HG03460 (cell line): Measurements from ENCODE around the gene GADL1.

Experiments used
- ATAC-seq: cut with Tn5 transposase; IDR thresholded peaks from one replicate; pipeline ENCODE4 v1.9.1; 2021; ENCODE audit not compliant: unreplicated experiment

The GADL1 gene

GRCh38 chr3:30819067-30819798, 75.2 kb downstream of the GADL1 start:
- ATAC-seq, result no peak

- no peak for ATAC-seq
These were observed 80.7 kb downstream of the GADL1 start for GRCh38 chr3:30813734-30814133.

DNA sequence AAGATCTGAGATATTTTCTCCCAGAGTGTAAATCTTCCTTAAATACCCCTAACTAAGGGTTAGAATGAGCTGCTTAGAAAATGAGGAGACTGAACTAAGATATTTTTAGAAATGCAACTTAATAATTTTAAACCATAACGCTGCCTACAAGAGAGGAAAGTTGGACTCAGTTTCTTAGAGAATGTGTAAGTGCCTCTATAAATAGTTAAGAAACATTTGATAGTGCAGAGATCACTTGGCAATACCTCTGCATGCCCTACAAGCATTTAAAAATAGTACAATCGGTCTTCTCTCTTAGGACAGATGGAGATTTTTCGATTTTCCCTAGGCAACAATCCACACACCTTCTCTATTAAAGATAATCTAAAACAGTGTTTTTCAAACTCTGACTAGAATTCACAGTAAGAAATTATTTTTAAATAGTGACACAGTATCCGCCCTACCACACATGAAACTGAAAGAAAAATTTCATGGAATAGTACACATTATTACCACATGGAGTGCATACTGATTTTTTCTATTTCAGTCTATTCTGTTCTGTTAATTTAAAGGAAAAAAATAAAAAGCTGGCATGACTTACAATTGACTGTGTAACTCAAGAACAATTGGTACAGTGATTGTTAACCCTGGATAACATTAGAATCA, 83.2 kb downstream of the GADL1 start:
- no peak for ATAC-seq

GRCh38 chr3:30810625-30811024, 83.8 kb downstream of the GADL1 start:
- no peak for ATAC-seq

- ATAC-seq, result no peak
These were observed 88.8 kb downstream of the GADL1 start for GRCh38 chr3:30805695-30806094.

- ATAC-seq, result no peak
These were observed 89.5 kb downstream of the GADL1 start for GRCh38 chr3:30804984-30805383.

DNA sequence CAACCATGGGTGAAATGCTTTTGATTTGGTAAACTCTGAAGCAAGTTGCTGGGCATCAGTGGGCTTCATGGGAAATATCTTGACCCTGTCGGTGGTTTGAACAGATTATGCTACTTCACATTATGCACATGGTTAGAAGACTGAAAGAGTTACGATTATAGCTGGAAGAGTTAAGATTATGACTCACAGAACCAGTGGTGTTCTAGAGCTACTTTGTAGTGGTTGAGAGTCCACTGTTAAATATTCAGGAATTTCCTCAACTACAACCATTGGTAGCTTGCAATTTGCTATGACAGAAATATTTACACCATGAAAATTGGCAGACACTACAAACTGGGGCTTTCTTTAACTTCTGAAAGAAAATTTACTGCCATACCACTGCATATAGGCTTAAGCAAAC, 99.3 kb downstream of the GADL1 start:
- ATAC-seq, result no peak

DNA sequence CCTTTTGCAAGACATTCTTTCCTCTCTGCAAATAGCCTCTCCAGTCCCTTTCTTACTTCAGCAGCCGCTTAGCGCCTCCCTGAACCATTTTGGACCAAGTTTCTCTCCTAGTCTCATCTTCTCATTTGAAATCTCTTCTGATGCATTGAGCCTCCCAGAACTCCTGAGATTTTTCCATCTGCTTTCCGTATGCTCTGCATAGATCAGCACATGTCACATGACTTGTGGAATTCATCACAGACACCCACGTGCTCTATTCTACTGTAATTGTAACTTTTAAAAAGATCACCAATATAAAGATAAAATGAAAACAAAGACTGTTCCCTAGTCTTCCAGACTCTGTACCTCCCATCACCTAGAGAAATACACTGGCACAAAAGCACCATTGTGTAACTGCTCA, 100.7 kb downstream of the GADL1 start:
- ATAC-seq, result no peak

- ATAC-seq, result no peak
These were observed 104.3 kb downstream of the GADL1 start for GRCh38 chr3:30790150-30790549.

GRCh38 chr3:30786365-30786764, 108.1 kb downstream of the GADL1 start:
- no peak for ATAC-seq

- no peak for ATAC-seq
These were observed 114.7 kb downstream of the GADL1 start for GRCh38 chr3:30779686-30780287.

- no peak for ATAC-seq
These were observed 115.5 kb downstream of the GADL1 start for GRCh38 chr3:30778933-30779332.

- no peak for ATAC-seq
These were observed 116.9 kb downstream of the GADL1 start for GRCh38 chr3:30777426-30778113.

DNA sequence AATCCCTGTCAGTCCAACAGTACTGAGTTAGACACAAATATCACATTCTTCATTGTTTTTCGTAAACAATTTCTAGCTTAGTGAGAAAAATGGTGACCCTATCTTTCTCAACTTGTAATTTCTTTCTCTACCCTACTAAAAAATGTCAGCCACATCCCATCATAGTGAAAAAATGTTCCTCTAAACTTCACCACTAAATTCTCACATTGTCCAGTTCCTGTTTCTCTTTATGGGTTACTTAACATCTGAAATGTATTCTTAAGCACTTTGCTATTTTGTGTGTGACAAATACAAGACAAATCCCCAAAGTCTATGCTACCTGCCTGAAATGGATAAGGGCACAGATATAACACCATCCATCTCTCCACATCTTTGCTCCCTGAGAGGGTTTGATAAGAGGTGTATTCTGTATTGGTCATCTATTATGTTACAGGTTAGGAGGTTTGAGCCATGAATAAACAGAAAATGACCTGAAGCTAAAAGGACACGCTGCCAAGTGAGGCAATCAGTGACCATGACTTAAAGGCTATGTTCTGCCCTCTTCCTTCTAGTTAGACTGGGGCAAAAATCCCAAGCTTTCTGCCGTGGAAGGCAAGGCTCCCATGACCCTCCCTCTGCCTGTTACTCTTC, 118.2 kb downstream of the GADL1 start:
- no peak for ATAC-seq

DNA sequence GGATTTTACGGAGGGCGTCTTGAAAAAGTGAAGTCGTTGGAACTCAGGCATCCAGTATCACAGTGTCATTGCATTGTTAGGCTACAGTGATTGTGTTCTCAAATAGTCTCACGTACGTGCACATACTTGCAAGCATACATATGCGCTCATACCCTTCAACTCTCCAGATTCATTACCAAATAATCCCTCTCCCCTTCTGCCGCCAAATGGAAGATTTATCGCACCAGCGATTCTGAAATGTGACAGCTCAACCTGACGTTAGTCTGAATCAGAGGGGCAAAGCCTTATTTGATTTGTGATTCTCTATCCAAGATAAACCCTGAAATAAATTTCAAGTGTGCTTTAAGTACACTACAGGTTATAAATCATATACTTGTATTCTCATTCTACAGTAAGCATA, 119.4 kb downstream of the GADL1 start:
- no peak for ATAC-seq

DNA sequence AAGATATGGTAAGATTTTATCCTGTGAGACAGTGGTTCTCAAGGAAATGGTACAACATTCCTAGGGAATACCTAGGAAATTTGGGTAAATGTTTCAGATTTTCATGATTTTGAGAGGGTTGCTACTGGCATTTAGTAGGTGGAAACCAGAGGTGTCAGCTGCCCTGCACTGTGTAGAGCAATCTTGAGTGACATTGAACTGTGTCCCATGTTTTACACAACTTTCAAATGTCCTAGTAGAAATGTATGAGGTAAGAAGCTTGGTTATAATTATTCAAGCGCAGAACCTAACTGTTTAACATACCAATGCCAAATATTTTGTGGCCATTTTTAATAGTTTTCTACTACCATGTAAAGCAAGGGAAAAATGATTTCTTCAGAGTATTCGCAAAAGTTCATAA, 120.4 kb downstream of the GADL1 start:
- no peak for ATAC-seq

GRCh38 chr3:30770387-30770786, 124.1 kb downstream of the GADL1 start:
- no peak for ATAC-seq

DNA sequence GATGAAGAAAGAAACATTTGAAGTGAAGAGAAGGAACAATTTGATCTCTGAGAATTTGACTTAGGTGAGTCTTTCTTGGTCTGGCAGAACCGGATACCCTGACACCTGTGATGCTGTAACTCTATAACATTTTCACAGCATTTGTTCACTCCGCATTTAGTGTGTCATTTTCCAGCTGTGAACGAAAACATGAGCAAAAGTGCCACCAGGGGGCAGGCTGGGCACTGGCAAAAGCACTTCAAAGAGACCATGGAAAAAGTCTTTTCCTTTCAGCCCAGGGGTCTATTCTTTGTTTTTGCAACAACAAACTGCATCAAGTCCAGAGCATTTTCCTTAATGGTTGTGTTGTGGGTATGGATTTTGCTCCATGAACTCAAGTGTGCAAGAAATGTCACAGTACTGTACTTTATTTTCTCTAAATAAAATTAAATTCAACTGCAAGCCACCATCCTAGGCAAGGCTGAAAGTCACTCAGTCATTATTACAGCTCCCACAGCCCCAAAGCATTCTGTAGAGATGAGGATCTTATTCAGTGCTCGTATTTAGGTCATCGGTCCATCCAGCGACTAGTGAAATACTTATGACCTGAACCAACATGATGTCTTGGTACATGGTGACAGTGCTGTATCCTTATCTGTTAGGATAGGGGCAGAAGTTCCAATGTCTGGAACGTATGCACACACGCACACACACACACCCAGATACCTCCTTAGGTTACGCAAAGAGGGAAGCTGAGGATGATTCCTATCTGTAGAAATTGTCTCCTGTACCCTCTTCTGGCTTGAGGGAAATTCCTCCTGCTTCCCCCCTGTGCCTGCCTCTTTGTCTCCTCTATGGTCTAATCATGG, 125.5 kb downstream of the GADL1 start:
- ATAC-seq, result no peak

DNA sequence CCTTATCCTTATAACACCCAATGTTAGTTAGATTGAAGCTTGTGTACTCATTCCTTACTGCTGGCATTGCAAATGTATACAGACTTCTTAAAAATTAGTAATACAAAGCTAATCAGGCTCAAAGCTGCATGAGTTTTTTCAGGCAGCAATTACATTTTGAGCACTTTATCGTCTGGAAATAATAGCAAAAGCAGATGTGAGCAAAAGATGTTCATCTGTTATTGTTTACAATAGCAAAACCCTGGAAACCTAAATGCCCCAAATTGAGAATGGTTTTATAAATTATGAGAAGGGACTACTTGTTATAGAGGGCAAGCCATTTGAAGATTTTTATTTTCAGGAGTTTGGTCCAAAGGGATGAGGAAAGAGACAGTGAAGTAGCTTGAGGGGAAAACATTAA, 126.4 kb downstream of the GADL1 start:
- ATAC-seq, result no peak

- ATAC-seq, result no peak
These were observed 127.9 kb downstream of the GADL1 start for GRCh38 chr3:30766522-30766921.
